Loucy (cell line): ENCODE measurements around the gene CHCHD10.

Experiments
- H2AFZ ChIP-seq: fragments of 200-600 bp; sonication (generic); 2 replicates; pipeline ENCODE4 v1.6.0; 2016; ENCODE audit warnings: antibody characterized with exemption, mild to moderate bottlenecking, low read length, moderate library complexity
- H3F3A ChIP-seq: fragments of 200-600 bp; 2 replicates; pipeline ENCODE4 v1.6.0; 2016; ENCODE audit warnings: antibody characterized with exemption, low read depth, mild to moderate bottlenecking
- H3K27me3 ChIP-seq: fragments of 200-600 bp; sonication (generic); 2 replicates; pipeline ENCODE4 v1.6.1; 2014; ENCODE audit warnings: low read length, mild to moderate bottlenecking; ENCODE audit not compliant: insufficient read depth, poor library complexity, severe bottlenecking
- H3K36me3 ChIP-seq: fragments of 200-600 bp; sonication (generic); 2 replicates; pipeline ENCODE4 v1.6.1; 2016; ENCODE audit warnings: low read length; ENCODE audit not compliant: insufficient read depth
- H3K4me1 ChIP-seq: fragments of 200-600 bp; sonication (generic); 2 replicates; pipeline ENCODE4 v1.5.1; 2014; ENCODE audit warnings: low read length, mild to moderate bottlenecking; ENCODE audit not compliant: insufficient read depth, poor library complexity, severe bottlenecking
- H3K4me2 ChIP-seq: fragments of 200-600 bp; sonication (generic); 2 replicates; pipeline ENCODE4 v1.6.0; 2014; ENCODE audit warnings: antibody characterized with exemption, low read length, low read depth, mild to moderate bottlenecking; ENCODE audit not compliant: poor library complexity, severe bottlenecking
- H3K4me3 ChIP-seq: fragments of 200-600 bp; sonication (generic); 2 replicates; pipeline ENCODE4 v1.5.1; 2014; ENCODE audit warnings: low read length, mild to moderate bottlenecking, mixed read lengths; ENCODE audit not compliant: poor library complexity, severe bottlenecking
- H3K79me2 ChIP-seq: fragments of 200-600 bp; sonication (generic); 2 replicates; pipeline ENCODE4 v1.6.1; 2014; ENCODE audit warnings: low read length; ENCODE audit not compliant: insufficient read depth
- H3K9ac ChIP-seq: fragments of 200-600 bp; sonication (generic); 2 replicates; pipeline ENCODE4 v1.6.0; 2014; ENCODE audit warnings: mild to moderate bottlenecking, low read depth, low read length, moderate library complexity; ENCODE audit not compliant: poor library complexity, severe bottlenecking
- H3K9me2 ChIP-seq: fragments of 200-600 bp; sonication (generic); replicated peaks from 2 replicates; pipeline ENCODE4 v1.6.1; 2016; ENCODE audit warnings: low read depth, low read length, mixed read lengths
- H3K9me3 ChIP-seq: fragments of 200-600 bp; sonication (generic); 2 replicates; pipeline ENCODE4 v1.6.1; 2014; ENCODE audit warnings: mild to moderate bottlenecking, antibody characterized with exemption, low read length, low read depth; ENCODE audit not compliant: insufficient read depth
- H4K20me1 ChIP-seq: fragments of 200-600 bp; sonication (generic); 2 replicates; pipeline ENCODE4 v1.6.0; 2014; ENCODE audit warnings: antibody characterized with exemption, low read length, mild to moderate bottlenecking; ENCODE audit not compliant: insufficient read depth, poor library complexity, severe bottlenecking
- EZH2phosphoT487 ChIP-seq: fragments of 200-600 bp; IDR thresholded peaks from 2 replicates; pipeline ENCODE4 v1.6.1; 2018; ENCODE audit warnings: antibody characterized with exemption, mild to moderate bottlenecking, moderate library complexity, borderline replicate concordance
- TF ChIP-seq, protein P1 (sequence below): fragments of 200-600 bp; sonication (generic); conservative IDR thresholded peaks from 2 replicates; pipeline ENCODE4 v1.5.1; 2014; ENCODE audit warnings: mild to moderate bottlenecking, antibody characterized with exemption, low read length

The CHCHD10 gene

GRCh38 chr22:23815541-23816155 lies 47.9 kb upstream of the CHCHD10 start:
- Histone ChIP-seq H3K9ac (no peak overlapping the region), H3K36me3 (peaks cover 53% of the 10 kb centered on the region; the same call in 1 of the 2 replicates), H3K4me2 (no peak overlapping the region)

DNA sequence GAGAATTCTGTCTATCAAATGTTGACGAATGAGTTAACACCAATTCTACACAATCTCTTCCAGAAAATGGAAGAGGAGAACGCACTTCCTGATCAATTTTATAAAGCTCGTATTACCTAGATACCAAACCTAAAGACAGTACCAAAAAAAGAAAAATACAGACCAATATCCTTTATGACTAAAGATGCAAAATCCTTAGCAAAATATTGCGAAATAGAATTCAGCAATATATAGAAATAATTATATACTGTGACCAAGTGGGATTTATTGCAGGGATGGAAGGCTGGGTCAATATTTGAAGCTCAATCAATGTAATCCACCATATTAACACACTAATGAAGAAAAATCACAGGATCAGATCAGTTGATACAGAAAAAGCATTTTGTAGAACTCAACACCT lies 44.6 kb upstream of the CHCHD10 start:
- no peak for TF ChIP-seq EZH2phosphoT487
- TF ChIP-seq, protein P1, sequence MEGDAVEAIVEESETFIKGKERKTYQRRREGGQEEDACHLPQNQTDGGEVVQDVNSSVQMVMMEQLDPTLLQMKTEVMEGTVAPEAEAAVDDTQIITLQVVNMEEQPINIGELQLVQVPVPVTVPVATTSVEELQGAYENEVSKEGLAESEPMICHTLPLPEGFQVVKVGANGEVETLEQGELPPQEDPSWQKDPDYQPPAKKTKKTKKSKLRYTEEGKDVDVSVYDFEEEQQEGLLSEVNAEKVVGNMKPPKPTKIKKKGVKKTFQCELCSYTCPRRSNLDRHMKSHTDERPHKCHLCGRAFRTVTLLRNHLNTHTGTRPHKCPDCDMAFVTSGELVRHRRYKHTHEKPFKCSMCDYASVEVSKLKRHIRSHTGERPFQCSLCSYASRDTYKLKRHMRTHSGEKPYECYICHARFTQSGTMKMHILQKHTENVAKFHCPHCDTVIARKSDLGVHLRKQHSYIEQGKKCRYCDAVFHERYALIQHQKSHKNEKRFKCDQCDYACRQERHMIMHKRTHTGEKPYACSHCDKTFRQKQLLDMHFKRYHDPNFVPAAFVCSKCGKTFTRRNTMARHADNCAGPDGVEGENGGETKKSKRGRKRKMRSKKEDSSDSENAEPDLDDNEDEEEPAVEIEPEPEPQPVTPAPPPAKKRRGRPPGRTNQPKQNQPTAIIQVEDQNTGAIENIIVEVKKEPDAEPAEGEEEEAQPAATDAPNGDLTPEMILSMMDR = no peak
- Histone ChIP-seq H3K27me3 (no peaks in the 10 kb centered on the region), H2AFZ (no peak overlapping the region), H3K4me2 (no peak overlapping the region), H3K4me3 (no peak overlapping the region), H3F3A (0 out of 2 replicates have a peak, but pooled peaks cover 3% of the 10 kb centered on the region), H4K20me1 (no peaks in the 10 kb centered on the region), H3K79me2 (no peaks in the 10 kb centered on the region), H3K9me3 (no peaks in the 10 kb centered on the region), H3K36me3 (peaks cover 26% of the 10 kb centered on the region; the same call in 1 of the 2 replicates), H3K4me1 (no peaks in the 10 kb centered on the region), H3K9ac (no peak overlapping the region), H3K9me2 (no peaks in the 10 kb centered on the region)

More at GRCh38 chr22:23815541-23816155, 47.9 kb upstream of the CHCHD10 start:
- H3K4me1 ChIP-seq = no peaks in the 10 kb centered on the region
- H2AFZ ChIP-seq = no peak overlapping the region
- H3K4me3 ChIP-seq = no peak overlapping the region
- H4K20me1 ChIP-seq = no peaks in the 10 kb centered on the region
- TF ChIP-seq, protein P1 = no peak
- TF ChIP-seq EZH2phosphoT487 = no peak
- H3F3A ChIP-seq = 0 out of 2 replicates have a peak, but pooled peaks cover 3% of the 10 kb centered on the region
- H3K9me3 ChIP-seq = no peaks in the 10 kb centered on the region
- H3K9me2 ChIP-seq = no peaks in the 10 kb centered on the region
- no peaks in the 10 kb centered on the region for H3K79me2 ChIP-seq
- H3K27me3 ChIP-seq = no peaks in the 10 kb centered on the region

DNA sequence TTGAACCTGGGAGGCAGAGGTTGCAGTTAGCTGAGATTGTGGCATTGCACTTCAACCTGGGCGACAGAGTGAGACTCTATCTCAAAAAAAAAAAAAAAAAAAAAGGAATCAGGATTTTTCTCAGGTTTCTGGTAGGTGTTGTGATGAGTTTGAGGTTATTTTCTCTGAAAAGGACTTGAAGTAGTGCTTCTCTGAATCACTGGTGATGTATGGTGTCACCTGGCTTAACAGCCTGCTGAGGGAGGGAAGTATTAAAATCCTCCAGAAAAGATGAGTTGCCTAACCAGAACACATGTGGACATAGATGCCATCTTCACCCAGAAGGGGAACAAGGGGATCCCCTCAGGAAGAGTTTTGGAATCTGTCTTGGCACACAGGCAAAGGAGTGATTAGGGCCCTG lies 39.1 kb upstream of the CHCHD10 start:
- H3K4me3 ChIP-seq = no peak overlapping the region
- no peak overlapping the region for H2AFZ ChIP-seq
- H3K9me2 ChIP-seq = no peaks in the 10 kb centered on the region
- no peaks in the 10 kb centered on the region for H4K20me1 ChIP-seq
- H3K79me2 ChIP-seq = no peaks in the 10 kb centered on the region
- TF ChIP-seq, protein P1 = no peak
- TF ChIP-seq EZH2phosphoT487 = no peak
- no peak overlapping the region for H3K4me2 ChIP-seq
- H3F3A ChIP-seq = 0 out of 2 replicates have a peak, but pooled peaks cover 3% of the 10 kb centered on the region
- H3K9me3 ChIP-seq = no peaks in the 10 kb centered on the region
- no peak overlapping the region for H3K9ac ChIP-seq
- peaks cover 61% of the 10 kb centered on the region; the same call in 1 of the 2 replicates for H3K36me3 ChIP-seq
- no peaks in the 10 kb centered on the region for H3K4me1 ChIP-seq
- no peaks in the 10 kb centered on the region for H3K27me3 ChIP-seq
